Fibroblast of villous mesenchyme (primary cell): ENCODE data around the gene USP20. TPM values are rescaled to one million over a fixed set of nuclear protein-coding genes. Genes with fewer than 3 reads are reported as not detected.

Source experiments
- DNase-seq: peaks from one replicate; pipeline ENCODE4 v3.0.0-alpha.2; 2010; ENCODE audit warnings: low read depth
- H3K4me3 ChIP-seq: 2 replicates; pipeline ENCODE4 v1.5.1; 2011; ENCODE audit warnings: low read depth, mild to moderate bottlenecking, low read length
- CTCF ChIP-seq: IDR thresholded peaks from 2 replicates; pipeline ENCODE4 v1.5.1; 2012; ENCODE audit warnings: low read depth, mild to moderate bottlenecking, low read length; ENCODE audit not compliant: insufficient read depth
- total RNA-seq: library from RNA; depleted of rRNA; stranded (reverse); fragments of >200 nt; gene quantifications from 2 replicates; pipeline ENCODE4 v1.2.3, GENCODE V29; 2012

USP20 gene
- total RNA-seq, 1 donor = 10.4 TPM

DNA sequence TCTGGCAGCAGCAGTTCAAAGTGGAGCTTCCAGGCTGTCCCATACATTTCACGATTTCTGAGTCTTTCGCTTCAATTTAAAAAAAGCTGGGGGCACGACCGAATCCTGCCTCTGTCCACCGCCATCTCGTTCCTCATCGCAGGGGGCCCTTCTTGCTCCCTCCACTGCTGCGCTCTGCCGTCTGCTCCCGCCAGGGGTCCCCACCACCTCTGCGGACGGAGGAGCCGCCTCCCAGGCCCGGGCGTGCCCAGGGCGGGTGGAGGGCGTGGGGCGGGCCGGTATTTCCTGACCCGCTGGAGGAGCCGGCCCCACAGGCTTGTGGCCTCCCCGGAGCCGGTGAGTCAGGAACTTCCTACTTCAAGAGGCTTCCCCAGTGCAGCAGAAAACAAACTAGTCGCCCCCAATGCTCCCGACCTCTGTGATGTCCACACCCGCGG, 50.4 kb downstream of the USP20 start:
- TF ChIP-seq CTCF = peak; percentile 96
- DNase-seq = peak; percentile 94
- peak overlapping the region; percentile 25 for H3K4me3 ChIP-seq

DNA sequence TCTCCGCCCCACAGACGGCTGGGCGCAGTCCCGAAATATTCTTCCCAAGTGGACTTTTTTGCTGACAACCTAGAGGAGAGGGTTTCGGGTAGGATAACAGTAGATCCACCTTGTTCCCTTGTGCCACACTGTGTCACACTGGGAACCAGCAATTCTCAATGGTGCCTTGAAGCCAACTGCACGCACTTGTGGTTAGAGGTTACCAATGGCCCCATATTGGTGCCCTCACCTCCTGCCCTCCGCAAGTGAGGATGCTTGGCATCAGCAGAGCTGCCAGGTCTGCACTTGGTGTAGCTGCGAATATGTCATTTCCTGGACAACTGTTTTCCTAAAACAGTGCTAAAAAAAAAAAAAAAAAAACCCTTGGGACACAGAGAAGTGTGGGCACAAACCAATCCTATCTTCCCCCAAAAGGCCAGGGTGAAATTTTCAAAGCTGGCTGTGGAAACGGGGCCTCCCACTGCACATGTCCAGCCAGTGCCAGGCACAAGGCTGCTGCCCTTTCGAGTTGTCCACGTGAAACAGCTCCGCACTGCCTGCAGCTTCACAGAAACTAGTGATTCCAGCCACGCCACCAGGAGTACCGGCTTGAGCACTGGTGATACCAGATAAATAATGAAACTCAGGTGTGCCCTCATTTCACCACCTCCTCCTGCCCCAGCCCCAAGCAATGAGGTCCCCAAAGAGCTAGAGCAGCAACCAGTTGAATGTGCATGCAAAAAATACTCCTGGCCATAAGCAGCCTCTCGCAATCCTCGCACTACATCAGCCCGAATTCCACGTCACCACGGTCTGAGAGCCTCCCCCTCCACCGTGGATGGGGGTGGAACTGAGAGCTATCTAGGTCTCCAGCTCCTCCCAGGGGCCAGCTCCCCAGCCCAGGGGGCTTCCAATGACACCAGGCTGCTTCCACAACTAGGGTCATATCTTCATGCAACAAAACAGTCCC, 51.2 kb downstream of the USP20 start:
- peak overlapping the region; percentile 25 for H3K4me3 ChIP-seq
- TF ChIP-seq CTCF = no peak
- no peak for DNase-seq

- no peak overlapping the region for H3K4me3 ChIP-seq
- DNase-seq = peak; percentile 64
- peak; percentile 14 for TF ChIP-seq CTCF
Measured at GRCh38 chr9:129887334-129888292, 52.4 kb downstream of the USP20 start.

- no peak for DNase-seq
- no peak for TF ChIP-seq CTCF
- H3K4me3 ChIP-seq = no peak overlapping the region
Measured at GRCh38 chr9:129888293-129889121, 53.2 kb downstream of the USP20 start.

GRCh38 chr9:129889122-129889940, 54.1 kb downstream of the USP20 start:
- no peak overlapping the region for H3K4me3 ChIP-seq
- TF ChIP-seq CTCF = no peak
- no peak for DNase-seq
